Lung (tissue), 12 donors: Measurements from ENCODE around the gene ZBBX. TPM values are rescaled to one million over a fixed set of nuclear protein-coding genes. Genes with fewer than 3 reads are reported as not detected.

Experiments
- ATAC-seq: fragments of 200-7000 bp; cut with Tn5 transposase; one replicate; pipeline ENCODE4 v1.9.1; 2020; ENCODE audit warnings: moderate number of reproducible peaks; ENCODE audit not compliant: insufficient read depth, low FRiP score
- DNase-seq, 3 donors: peaks; one replicate each; pipeline ENCODE4 v3.0.0-alpha.2; 2013 to 2017
- H3K27ac ChIP-seq, 2 donors: one replicate each; pipeline ENCODE4 v1.5.1; 2013; ENCODE audit warnings: mild to moderate bottlenecking in 2 of 2, moderate library complexity in 2 of 2, control low read depth in 1 of 2, inconsistent platforms in 1 of 2, low read depth in 1 of 2, low read length in 1 of 2
- H3K27me3 ChIP-seq, 3 donors: one replicate each; pipeline ENCODE4 v1.5.1; 2013; ENCODE audit warnings: low read length in 2 of 3; ENCODE audit not compliant: control insufficient read depth in 3 of 3, insufficient read depth in 3 of 3
- H3K36me3 ChIP-seq, 4 donors: one replicate each; pipeline ENCODE4 v1.5.1; 2013; ENCODE audit warnings: low read length in 4 of 4, mild to moderate bottlenecking in 1 of 4, moderate library complexity in 1 of 4; ENCODE audit not compliant: control insufficient read depth in 4 of 4, insufficient read depth in 4 of 4
- H3K4me1 ChIP-seq, 5 donors: one replicate each; pipeline ENCODE4 v1.5.1; 2013; ENCODE audit warnings: low read length in 5 of 5, mild to moderate bottlenecking in 2 of 5, moderate library complexity in 1 of 5; ENCODE audit not compliant: control insufficient read depth in 5 of 5, insufficient read depth in 5 of 5
- H3K4me3 ChIP-seq: one replicate; pipeline ENCODE4 v1.5.1; 2013; ENCODE audit warnings: mild to moderate bottlenecking, control low read depth, moderate library complexity
- H3K9ac ChIP-seq, 2 donors: one replicate each; pipeline ENCODE4 v1.5.1; 2013; ENCODE audit warnings: low read length in 2 of 2, control low read depth in 1 of 2; ENCODE audit not compliant: insufficient read depth in 1 of 2
- H3K9me3 ChIP-seq, 4 donors: one replicate each; pipeline ENCODE4 v1.5.1; 2013; ENCODE audit warnings: low read length in 3 of 4, mild to moderate bottlenecking in 1 of 4, moderate library complexity in 1 of 4; ENCODE audit not compliant: control insufficient read depth in 4 of 4, insufficient read depth in 3 of 4
- WGBS, 2 donors: extraction: QIAGEN DNeasy Blood & Tissue Kit; methylation state at CpG; one replicate each; pipeline ENCODE4 v1.1.7; 2013; 5-methylcytosine and 5-hydroxymethylcytosine counted together
- polyA plus RNA-seq, 2 donors: library from polyadenylated mRNA; stranded (reverse); fragments of 200-250 nt; gene quantifications; one replicate each; pipeline ENCODE4 v1.2.1, GENCODE V29; 2013
- total RNA-seq, 2 donors: library from RNA; depleted of rRNA in 1 of 2; stranded (reverse); fragments of >200 nt in 1 of 2; gene quantifications; one replicate each; pipeline ENCODE4 v1.2.1, GENCODE V29; 2014 to 2021
- TF ChIP-seq, protein P1 (sequence below): IDR thresholded peaks from 2 replicates; pipeline ENCODE4 v1.5.1; 2012; ENCODE audit warnings: mild to moderate bottlenecking; ENCODE audit errors: control extremely low read depth, extremely low read depth
- donor health status: control.
- donor health status: control.
- donor health status: Bipolar disorder and iron deficiency.
- donor health status: healthy.
- donor health status: DM: yes; HTN: yes; CAD: no.

The ZBBX gene
- total and polyA plus RNA-seq, 4 donors: 7.1 to 51.3 (median 17.1) TPM

GRCh38 chr3:167323572-167323971 lies 56.5 kb downstream of the ZBBX start:
- Histone ChIP-seq H3K4me3 (no peak overlapping the region), H3K9ac (no peak overlapping the region), H3K27me3 (no peaks in the 10 kb centered on the region), H3K36me3 (no peaks in the 10 kb centered on the region), H3K4me1 (no peaks in the 10 kb centered on the region), H3K9me3 (no peaks in the 10 kb centered on the region), H3K27ac (no peak overlapping the region)
- ATAC-seq: no peak
- 72 to 87% methylated on average over 2 of the region's 2 CpGs for WGBS, 2 donors
- TF ChIP-seq, protein P1, sequence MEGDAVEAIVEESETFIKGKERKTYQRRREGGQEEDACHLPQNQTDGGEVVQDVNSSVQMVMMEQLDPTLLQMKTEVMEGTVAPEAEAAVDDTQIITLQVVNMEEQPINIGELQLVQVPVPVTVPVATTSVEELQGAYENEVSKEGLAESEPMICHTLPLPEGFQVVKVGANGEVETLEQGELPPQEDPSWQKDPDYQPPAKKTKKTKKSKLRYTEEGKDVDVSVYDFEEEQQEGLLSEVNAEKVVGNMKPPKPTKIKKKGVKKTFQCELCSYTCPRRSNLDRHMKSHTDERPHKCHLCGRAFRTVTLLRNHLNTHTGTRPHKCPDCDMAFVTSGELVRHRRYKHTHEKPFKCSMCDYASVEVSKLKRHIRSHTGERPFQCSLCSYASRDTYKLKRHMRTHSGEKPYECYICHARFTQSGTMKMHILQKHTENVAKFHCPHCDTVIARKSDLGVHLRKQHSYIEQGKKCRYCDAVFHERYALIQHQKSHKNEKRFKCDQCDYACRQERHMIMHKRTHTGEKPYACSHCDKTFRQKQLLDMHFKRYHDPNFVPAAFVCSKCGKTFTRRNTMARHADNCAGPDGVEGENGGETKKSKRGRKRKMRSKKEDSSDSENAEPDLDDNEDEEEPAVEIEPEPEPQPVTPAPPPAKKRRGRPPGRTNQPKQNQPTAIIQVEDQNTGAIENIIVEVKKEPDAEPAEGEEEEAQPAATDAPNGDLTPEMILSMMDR: no peak
- DNase-seq: no peak

DNA sequence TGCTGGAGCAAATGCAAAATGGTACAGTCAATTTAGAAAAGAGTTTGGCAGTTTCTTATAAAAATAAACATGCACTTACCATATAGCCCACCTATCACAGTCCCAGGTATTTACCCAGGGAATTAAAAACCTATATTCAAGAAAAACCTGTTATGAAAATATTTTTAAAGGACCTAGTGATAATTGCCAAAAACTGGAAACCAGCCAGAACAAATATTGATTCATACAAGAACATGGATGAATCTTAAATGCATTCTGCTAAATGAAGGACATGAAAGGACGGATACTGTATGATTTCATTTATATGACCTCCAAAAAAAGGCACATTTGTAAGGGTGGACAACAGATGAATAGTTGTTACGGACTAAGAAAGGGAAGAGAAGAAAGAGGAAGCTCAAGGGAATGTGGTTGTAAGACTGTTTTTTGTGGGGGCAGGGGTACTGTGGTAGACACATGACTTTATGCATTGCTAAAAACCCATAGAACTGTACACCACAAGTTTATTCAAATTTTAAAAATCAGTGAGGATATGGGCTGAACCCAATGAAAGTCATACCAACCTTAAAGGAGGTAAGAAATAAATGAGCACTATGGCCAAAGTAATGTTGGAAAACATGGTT lies 61.0 kb downstream of the ZBBX start:
- no peak overlapping the region for H3K4me3 ChIP-seq
- H3K27me3 ChIP-seq: no peaks in the 10 kb centered on the region
- TF ChIP-seq, protein P1: no peak
- no peaks in the 10 kb centered on the region for H3K36me3 ChIP-seq
- ATAC-seq (no peak), DNase-seq (peak in 1 of 3 donors; percentile 20)
- no peak overlapping the region for H3K27ac ChIP-seq
- no peak overlapping the region for H3K9ac ChIP-seq
- 46 to 61% methylated on average over 2 of the region's 2 CpGs for WGBS, 2 donors
- no peaks in the 10 kb centered on the region for H3K4me1 ChIP-seq
- H3K9me3 ChIP-seq: no peaks in the 10 kb centered on the region

DNA sequence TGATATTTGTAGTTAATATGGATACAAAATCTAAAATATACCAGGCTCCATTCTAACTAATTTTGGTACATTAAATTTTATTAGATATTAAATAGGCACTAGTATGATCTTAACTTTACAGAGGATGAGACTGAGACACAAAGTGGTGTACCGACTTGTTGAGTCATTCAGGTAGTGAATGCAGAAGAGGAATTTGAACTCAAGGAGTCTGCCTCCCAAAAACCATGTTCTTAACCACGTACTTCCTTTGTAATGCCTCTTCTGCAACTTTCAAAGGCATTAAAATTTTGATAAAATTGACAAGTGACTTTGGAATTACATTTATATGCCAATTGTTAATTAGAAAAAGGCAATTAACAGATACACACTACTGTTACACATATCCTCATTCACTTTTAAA lies 61.8 kb downstream of the ZBBX start:
- no peak overlapping the region for H3K4me3 ChIP-seq
- H3K36me3 ChIP-seq: no peaks in the 10 kb centered on the region
- H3K9ac ChIP-seq: no peak overlapping the region
- no peaks in the 10 kb centered on the region for H3K4me1 ChIP-seq
- H3K27me3 ChIP-seq: no peaks in the 10 kb centered on the region
- no peaks in the 10 kb centered on the region for H3K9me3 ChIP-seq
- 20 to 51% methylated on average over 2 of the region's 2 CpGs for WGBS, 2 donors
- TF ChIP-seq, protein P1: no peak
- ATAC-seq (no peak), DNase-seq (no peak)
- H3K27ac ChIP-seq: no peak overlapping the region

GRCh38 chr3:167306319-167306718 lies 73.8 kb downstream of the ZBBX start:
- TF ChIP-seq, protein P1: no peak
- H3K9ac ChIP-seq: no peak overlapping the region
- H3K27me3 ChIP-seq: no peaks in the 10 kb centered on the region
- ATAC-seq: no peak
- no peak for DNase-seq
- H3K4me3 ChIP-seq: no peak overlapping the region
- peaks cover 0 to 6% (median 0%) of the 10 kb centered on the region in 5 donors for H3K4me1 ChIP-seq
- WGBS, 2 donors: 81 to 84% methylated on average over 1 of the region's 1 CpG
- H3K9me3 ChIP-seq: peaks cover 0 to 4% (median 3%) of the 10 kb centered on the region in 4 donors
- no peak overlapping the region for H3K27ac ChIP-seq
- no peaks in the 10 kb centered on the region for H3K36me3 ChIP-seq
